GM19395 (cell line): ENCODE measurements around the gene OR2V1.
"Not testable (repeated sequence)": the region's sequence is repeated elsewhere in the genome, so short reads cannot be mapped to it uniquely, and the experiment has no call there.

ENCODE experiments used
- ATAC-seq: cut with Tn5 transposase; IDR thresholded peaks from one replicate; pipeline ENCODE4 v1.9.1; 2021; ENCODE audit warnings: mild to moderate bottlenecking, moderate library complexity; ENCODE audit not compliant: unreplicated experiment

Gene OR2V1

GRCh38 chr5:181130832-181131496 is at the start of gene OR2V1:
Gene OR2V1 (minus strand): TSS chr5:181131169. CDS start chr5:181125304, 5,865 bp downstream.
- ATAC-seq: no peak

DNA sequence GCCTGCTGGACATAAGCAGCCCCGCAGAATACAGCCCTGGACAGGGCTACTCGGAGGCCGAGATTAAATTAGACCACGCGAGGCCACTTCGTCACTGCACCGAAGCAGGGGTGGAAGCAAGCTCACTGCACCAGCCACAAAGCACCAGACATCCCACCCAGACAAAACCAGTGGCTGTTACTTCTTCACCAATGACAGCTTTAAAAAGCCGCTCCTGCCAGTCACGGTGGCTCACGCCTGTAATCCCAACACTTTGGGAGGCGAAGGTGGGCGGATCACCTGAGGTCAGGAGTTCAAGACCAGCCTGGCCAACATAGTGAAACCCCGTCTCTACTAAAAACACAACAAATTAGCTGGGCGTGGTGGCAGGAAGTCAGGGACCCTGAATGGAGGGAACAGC is 46.6 kb upstream of the OR2V1 start:
- ATAC-seq: not testable (repeated sequence)

GRCh38 chr5:181176254-181176952 is 45.4 kb upstream of the OR2V1 start:
- no peak for ATAC-seq

DNA sequence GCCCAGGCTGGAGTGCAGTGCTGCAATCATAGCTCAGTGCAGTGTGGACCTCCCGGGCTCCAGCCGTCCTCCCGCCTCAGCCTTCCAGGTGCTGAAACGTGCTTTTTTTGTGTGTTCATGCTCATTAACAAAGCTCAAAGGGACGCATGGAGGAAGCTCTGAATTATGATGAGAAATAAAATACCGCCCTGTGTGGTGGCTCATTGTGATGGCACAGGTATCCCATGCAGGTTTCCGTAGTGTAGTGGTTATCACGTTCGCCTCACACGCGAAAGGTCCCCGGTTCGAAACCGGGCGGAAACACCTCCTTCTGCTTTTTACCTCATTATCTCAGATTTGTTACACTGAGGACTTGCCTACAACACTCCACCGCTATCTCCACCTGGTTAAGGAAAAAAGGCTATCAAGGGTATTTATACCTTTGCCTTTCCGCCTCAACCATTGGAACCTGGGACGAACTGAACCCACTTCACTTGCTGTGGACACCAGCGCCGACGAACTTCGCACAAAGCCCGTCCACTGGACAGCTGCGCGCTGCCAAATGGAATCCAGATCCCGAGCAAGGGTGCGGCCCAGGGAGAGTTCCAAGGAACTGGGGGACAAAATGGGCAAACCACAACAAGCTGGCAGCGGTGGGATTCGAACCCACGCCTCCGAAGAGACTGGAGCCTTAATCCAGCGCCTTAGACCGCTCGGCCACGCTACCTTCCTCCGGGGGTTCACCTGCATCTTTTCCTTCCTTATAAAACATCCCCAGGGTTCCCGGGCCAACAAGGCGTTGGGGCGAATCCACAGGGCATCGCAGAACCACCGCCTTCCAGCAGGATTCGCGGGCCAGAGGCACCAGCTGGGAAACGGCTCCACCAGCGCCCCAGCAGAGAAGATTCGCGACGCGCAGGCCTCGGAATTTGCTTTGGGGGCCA is 42.7 kb upstream of the OR2V1 start:
- ATAC-seq: peak; percentile 73

DNA sequence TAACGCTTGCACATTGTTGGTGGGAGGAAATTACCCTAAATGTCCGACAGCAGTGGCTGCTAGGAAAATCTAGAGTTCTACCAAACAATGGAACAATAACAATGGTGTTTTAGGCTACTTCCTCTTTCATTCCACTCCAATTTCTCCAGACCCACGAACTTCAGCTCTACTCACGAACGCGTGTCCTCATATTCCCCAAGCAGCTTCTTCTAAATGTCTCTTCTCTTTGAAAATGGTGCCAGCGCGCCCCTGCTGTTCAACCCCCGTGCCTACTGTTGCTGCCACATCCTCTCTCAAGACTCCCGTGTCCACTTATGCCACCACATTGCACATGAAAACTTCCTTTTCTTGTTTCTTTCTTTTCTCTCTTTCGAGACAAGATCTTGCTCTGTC is 42.1 kb upstream of the OR2V1 start:
- ATAC-seq: peak; percentile 39

GRCh38 chr5:181171782-181172181 is 40.8 kb upstream of the OR2V1 start:
- no peak for ATAC-seq

DNA sequence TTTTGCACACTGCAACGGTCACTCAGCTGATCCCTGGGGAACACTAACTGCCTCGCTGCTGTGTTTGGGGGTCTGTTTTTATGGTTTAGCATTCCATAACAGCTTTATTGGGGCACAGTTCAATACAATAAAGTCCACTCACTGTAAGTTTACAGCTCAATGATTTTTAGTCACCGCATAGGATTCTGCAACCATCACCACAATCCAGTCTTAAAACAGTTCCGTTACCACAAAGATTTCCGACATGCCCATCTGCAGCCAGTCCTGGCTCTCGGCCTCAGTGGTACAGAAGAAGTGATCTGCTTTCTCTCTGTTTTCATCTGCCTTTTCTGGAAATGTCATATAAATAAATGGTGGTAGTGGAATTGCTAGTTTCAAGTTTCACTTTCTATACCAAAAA is 40.0 kb upstream of the OR2V1 start:
- no peak for ATAC-seq

DNA sequence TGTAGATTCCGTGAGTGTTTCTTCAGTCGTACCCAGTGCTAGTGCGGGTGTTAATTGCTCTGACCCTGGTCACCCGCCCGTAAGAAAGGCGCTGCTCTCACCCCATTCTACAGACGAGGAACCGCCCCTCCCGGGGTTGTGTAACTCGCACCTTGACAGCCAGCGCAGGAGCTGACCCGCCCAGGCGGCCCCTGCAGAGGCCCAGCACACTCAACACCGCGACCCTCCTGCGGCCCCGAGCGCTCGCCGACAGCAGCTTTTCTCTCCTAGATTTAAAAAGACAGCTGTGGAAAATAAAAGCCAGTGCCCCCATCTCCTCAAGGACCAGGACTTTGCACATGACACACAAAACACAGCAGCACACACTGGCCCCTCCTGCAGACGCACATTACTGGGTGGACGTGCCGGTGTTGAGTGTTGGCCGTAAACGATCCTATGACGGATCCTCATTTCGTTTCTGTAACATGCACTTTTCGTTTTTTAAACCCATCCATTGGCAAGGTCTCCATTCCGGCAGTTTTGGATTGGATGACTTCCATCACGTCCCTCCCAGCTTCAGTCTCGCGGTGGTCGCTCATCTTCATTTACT is 39.4 kb upstream of the OR2V1 start:
- no peak for ATAC-seq

GRCh38 chr5:181169459-181170236 is 38.7 kb upstream of the OR2V1 start:
- peak; percentile 47 for ATAC-seq

DNA sequence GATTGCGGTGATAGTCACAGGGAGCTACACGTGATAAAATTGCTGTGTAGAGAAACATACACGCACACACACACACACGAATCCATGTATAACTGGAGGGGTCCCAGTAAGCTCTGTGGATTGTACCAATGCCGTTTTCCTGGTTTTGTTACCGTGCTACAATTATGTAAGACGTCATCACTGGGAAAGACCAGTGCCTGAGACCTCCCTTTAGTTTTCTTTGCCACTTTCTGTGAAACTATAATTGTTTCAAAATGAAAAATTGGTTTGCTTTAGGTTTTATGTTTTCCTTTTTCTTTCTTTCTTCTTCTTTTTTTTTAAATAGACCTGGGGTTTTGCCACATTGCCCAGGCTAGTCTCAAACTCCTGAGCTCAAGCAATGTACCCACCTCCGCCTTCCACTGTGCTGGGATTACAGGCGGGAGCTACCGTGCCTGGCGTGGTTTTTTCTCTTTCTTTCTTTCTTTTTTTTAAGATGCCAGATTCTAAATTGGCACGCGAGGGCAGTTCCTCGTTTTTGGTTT is 37.7 kb upstream of the OR2V1 start:
- no peak for ATAC-seq

GRCh38 chr5:181167814-181168488 is 37.0 kb upstream of the OR2V1 start:
- no peak for ATAC-seq

GRCh38 chr5:181166812-181167733 is 36.1 kb upstream of the OR2V1 start:
- ATAC-seq: no peak

- no peak for ATAC-seq
Observed at GRCh38 chr5:181164076-181164952, 33.3 kb upstream of the OR2V1 start.

DNA sequence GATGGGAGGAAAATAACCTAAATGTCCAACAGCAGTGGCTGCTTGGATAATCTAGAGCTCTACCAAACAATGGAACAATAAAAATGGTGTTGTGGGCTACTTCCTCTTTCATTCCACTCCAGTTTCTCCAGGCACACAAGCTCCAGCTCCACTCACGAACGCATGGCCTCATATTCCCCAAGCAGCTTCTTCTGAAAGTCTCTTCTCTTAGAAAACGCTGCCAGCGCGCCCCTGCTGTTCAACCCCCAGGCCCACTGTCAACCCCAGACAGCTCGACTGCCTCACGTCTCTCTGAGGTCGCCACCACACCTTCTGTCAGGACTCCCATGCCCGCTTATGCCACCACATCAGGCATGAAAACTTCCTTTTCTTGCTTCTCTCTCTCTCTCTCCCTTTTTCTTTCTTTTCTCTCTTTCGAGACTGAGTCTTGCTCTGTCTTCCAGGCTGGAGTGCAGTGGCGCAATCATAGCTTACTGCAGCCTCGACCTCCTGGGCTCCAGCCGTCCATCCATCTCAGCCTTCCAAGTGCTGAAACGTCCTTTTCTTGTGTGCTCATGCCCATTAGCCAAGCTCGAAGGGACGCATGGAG is 32.6 kb upstream of the OR2V1 start:
- no peak for ATAC-seq

GRCh38 chr5:181161534-181162175 is 30.7 kb upstream of the OR2V1 start:
- ATAC-seq: no peak

DNA sequence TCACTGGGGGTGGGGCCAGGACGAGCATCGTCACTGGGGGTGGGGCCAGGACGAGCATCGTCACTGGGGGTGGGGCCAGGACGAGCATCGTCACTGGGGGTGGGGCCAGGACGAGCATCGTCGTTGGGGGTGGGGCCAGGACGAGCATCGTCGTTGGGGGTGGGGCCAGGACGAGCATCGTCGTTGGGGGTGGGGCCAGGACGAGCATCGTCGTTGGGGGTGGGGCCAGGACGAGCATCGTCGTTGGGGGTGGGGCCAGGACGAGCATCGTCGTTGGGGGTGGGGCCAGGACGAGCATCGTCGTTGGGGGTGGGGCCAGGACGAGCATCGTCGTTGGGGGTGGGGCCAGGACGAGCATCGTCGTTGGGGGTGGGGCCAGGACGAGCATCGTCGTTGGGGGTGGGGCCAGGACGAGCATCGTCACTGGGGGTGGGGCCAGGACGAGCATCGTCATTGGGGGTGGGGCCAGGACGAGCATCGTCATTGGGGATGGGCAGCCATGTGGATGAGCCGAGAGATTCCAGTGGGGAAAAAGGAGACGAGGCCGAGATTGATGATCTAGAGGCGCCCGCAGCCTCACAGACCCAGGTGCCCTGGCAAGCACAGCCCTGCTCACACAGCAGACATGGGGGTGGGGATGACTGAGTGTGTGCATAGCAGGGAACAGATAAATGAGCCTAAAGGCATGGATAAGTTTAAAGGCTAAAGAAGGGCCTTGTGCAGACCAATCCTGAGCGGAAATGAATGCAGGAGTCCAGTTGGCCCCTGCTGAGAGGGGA is 30.0 kb upstream of the OR2V1 start:
- not testable (repeated sequence) for ATAC-seq
